GM12872 (cell line): Measurements from ENCODE around the gene ADORA2B.

Experiments
- CTCF ChIP-seq: IDR thresholded peaks from 3 replicates; pipeline ENCODE4 v1.5.1; 2011; ENCODE audit warnings: low read depth, mild to moderate bottlenecking, low read length, moderate library complexity; ENCODE audit not compliant: insufficient read depth

ADORA2B gene

GRCh38 chr17:15999974-16000827, 55.3 kb downstream of the ADORA2B start:
- no peak for TF ChIP-seq CTCF

GRCh38 chr17:16001226-16001897, 56.4 kb downstream of the ADORA2B start:
- TF ChIP-seq CTCF, result no peak

- TF ChIP-seq CTCF, result no peak
Observed at GRCh38 chr17:16002708-16003260, 57.9 kb downstream of the ADORA2B start.

GRCh38 chr17:16003841-16004240, 58.9 kb downstream of the ADORA2B start:
- TF ChIP-seq CTCF, result no peak

- no peak for TF ChIP-seq CTCF
Observed at GRCh38 chr17:16005636-16006035, 60.7 kb downstream of the ADORA2B start.

GRCh38 chr17:16007439-16007838, 62.5 kb downstream of the ADORA2B start:
- no peak for TF ChIP-seq CTCF

- TF ChIP-seq CTCF, result no peak; the same call in 2 of the 3 replicates
Observed at GRCh38 chr17:16013943-16014407, 69.0 kb downstream of the ADORA2B start.
